Keratinocyte (primary cell): ENCODE results near the gene ESF1. TPM values are rescaled to one million over a fixed set of nuclear protein-coding genes. Genes with fewer than 3 reads are reported as not detected.

Experiments
- DNase-seq: peaks from one replicate; pipeline ENCODE4 v3.0.0-alpha.2; 2011; ENCODE audit warnings: low read depth, missing footprints, low spot score
- FAIRE-seq: peaks from 2 replicates; lab custom pipeline; 2011; peaks lifted over from hg19 to GRCh38; lab: Jason Lieb, UNC
- H2AFZ ChIP-seq: 2 replicates; pipeline ENCODE4 v1.6.0; 2012; ENCODE audit warnings: low read length, control low read depth, inconsistent platforms; ENCODE audit not compliant: control insufficient read depth
- H3K27ac ChIP-seq: 2 replicates; pipeline ENCODE4 v1.5.1; 2011; ENCODE audit warnings: low read length; ENCODE audit not compliant: control insufficient read depth, insufficient read depth
- H3K27me3 ChIP-seq: 3 replicates; pipeline ENCODE4 v1.6.0; 2011; ENCODE audit warnings: low read length; ENCODE audit not compliant: control insufficient read depth, insufficient read depth; ENCODE audit errors: extremely low read depth
- H3K36me3 ChIP-seq, 2 experiments: 2 replicates in 1 of 2; 3 replicates in 1 of 2; pipeline ENCODE4 v1.5.1; 2011; ENCODE audit warnings: low read length in 2 of 2, mild to moderate bottlenecking in 1 of 2; ENCODE audit not compliant: control insufficient read depth in 2 of 2, insufficient read depth in 2 of 2; ENCODE audit errors: extremely low read depth in 1 of 2
- H3K4me1 ChIP-seq: 3 replicates; pipeline ENCODE4 v1.5.1; 2011; ENCODE audit warnings: low read length; ENCODE audit not compliant: control insufficient read depth, insufficient read depth; ENCODE audit errors: extremely low read depth
- H3K4me2 ChIP-seq: 3 replicates; pipeline ENCODE4 v1.6.0; 2011; ENCODE audit warnings: low read depth, low read length; ENCODE audit not compliant: control insufficient read depth, insufficient read depth; ENCODE audit errors: extremely low read depth
- H3K4me3 ChIP-seq, 3 experiments: fragments of 200-600 bp in 1 of 3; sonication (generic) in 1 of 3; 2 replicates in 2 of 3; 3 replicates in 1 of 3; pipeline ENCODE4 v1.5.1; 2011 to 2016; ENCODE audit warnings: low read length in 3 of 3, mild to moderate bottlenecking in 3 of 3, control low read depth in 2 of 3, inconsistent platforms in 1 of 3, low read depth in 1 of 3, mixed read lengths in 1 of 3, mixed run types in 1 of 3, moderate library complexity in 1 of 3; ENCODE audit not compliant: control insufficient read depth in 2 of 3, insufficient read depth in 2 of 3; ENCODE audit errors: extremely low read depth in 1 of 3
- H3K79me2 ChIP-seq: 2 replicates; pipeline ENCODE4 v1.6.0; 2012; ENCODE audit warnings: low read length; ENCODE audit not compliant: control insufficient read depth, insufficient read depth
- H3K9ac ChIP-seq: 3 replicates; pipeline ENCODE4 v1.6.0; 2011; ENCODE audit warnings: low read length; ENCODE audit not compliant: control insufficient read depth, insufficient read depth; ENCODE audit errors: extremely low read depth
- H3K9me1 ChIP-seq: 3 replicates; pipeline ENCODE4 v1.6.0; 2011; ENCODE audit warnings: low read length; ENCODE audit not compliant: control insufficient read depth, insufficient read depth; ENCODE audit errors: extremely low read depth
- H3K9me3 ChIP-seq: 2 replicates; pipeline ENCODE4 v1.5.1; 2012; ENCODE audit warnings: low read depth, low read length; ENCODE audit not compliant: control insufficient read depth
- H4K20me1 ChIP-seq: 3 replicates; pipeline ENCODE4 v1.6.0; 2011; ENCODE audit warnings: low read length; ENCODE audit not compliant: control insufficient read depth, insufficient read depth; ENCODE audit errors: extremely low read depth
- EZH2 ChIP-seq: IDR thresholded peaks from one replicate; pipeline ENCODE4 v1.6.1; 2012; ENCODE audit warnings: inconsistent platforms, mild to moderate bottlenecking, low read length, moderate library complexity
- dilution Hi-C: fragments of 300-500 bp; cut with MboI; formaldehyde crosslinking; loops from one replicate; pipeline ENCODE4 v1.7.0; 2020; ENCODE audit warnings: low sequenced_read_pairs; ENCODE audit not compliant: extremely low pct_ligation_motif_present
- polyA plus RNA-seq, 5 experiments: library from polyadenylated mRNA; depleted of rRNA in 3 of 5; stranded (reverse) in 3 of 5; stranded (forward) in 1 of 5; unstranded in 1 of 5; fragments of >200 nt; gene quantifications; 1 replicate in 1 of 5; 2 replicates in 3 of 5; 3 replicates in 1 of 5; pipeline versions ENCODE4 v1.2.1 to v1.2.3, GENCODE V29; 2011 to 2012; ENCODE audit warnings: missing spikeins in 2 of 5, low read depth in 1 of 5, low replicate concordance in 1 of 5
- TF ChIP-seq, protein P1 (sequence below), 3 experiments: IDR thresholded peaks in 1 of 3; conservative IDR thresholded peaks in 1 of 3; optimal IDR thresholded peaks in 1 of 3; 2 replicates in 2 of 3; 3 replicates in 1 of 3; pipeline versions ENCODE3 to v1.5.1; 2011; ENCODE audit warnings: low read length in 3 of 3, mild to moderate bottlenecking in 3 of 3, moderate library complexity in 2 of 3, control low read depth in 1 of 3, inconsistent platforms in 1 of 3; ENCODE audit not compliant: insufficient read depth in 2 of 3; ENCODE audit errors: extremely low read depth in 1 of 3

ESF1 gene
- polyA plus RNA-seq, 1 donor (not counting 4 experiments of a cell fraction or from before 2014, with no cell fraction given), result 10.8 TPM

DNA sequence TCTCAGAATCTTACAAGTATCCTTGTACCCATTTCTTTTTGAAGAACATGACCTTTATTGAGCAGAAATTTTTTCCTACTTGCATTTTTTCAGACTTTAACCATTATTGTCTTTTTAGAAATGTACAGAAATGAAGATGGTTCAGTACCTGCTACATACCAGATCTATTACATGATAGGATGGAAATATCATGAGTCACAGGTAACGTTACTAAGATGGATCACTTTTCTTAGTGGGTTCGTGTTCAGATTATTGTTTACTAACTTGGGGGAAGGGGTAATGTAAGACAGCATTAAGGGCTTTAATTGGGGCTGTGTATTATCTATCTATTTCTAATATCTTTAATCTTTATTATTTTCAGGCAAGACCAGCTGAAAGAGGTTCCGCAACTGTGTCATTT, 32.0 kb upstream of the ESF1 start:
- Histone ChIP-seq H3K79me2 (no peaks in the 10 kb centered on the region), H3K4me3 (no peak overlapping the region), H3K27ac (no peak overlapping the region), H2AFZ (no peak overlapping the region), H4K20me1 (no peaks in the 10 kb centered on the region), H3K4me2 (no peak overlapping the region), H3K9me1 (no peaks in the 10 kb centered on the region), H3K4me1 (no peaks in the 10 kb centered on the region), H3K9me3 (no peaks in the 10 kb centered on the region), H3K27me3 (no peaks in the 10 kb centered on the region), H3K36me3 (peaks cover 10 to 13% of the 10 kb centered on the region in 2 experiments), H3K9ac (no peak overlapping the region)
- TF ChIP-seq, protein P1, sequence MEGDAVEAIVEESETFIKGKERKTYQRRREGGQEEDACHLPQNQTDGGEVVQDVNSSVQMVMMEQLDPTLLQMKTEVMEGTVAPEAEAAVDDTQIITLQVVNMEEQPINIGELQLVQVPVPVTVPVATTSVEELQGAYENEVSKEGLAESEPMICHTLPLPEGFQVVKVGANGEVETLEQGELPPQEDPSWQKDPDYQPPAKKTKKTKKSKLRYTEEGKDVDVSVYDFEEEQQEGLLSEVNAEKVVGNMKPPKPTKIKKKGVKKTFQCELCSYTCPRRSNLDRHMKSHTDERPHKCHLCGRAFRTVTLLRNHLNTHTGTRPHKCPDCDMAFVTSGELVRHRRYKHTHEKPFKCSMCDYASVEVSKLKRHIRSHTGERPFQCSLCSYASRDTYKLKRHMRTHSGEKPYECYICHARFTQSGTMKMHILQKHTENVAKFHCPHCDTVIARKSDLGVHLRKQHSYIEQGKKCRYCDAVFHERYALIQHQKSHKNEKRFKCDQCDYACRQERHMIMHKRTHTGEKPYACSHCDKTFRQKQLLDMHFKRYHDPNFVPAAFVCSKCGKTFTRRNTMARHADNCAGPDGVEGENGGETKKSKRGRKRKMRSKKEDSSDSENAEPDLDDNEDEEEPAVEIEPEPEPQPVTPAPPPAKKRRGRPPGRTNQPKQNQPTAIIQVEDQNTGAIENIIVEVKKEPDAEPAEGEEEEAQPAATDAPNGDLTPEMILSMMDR (optimal IDR thresholded peaks at IDR 0.05 in 1 of 3, IDR thresholded peaks at IDR 0.05 in 1 of 3, conservative IDR thresholded peaks at IDR 0.05 in 1 of 3; ENCODE audit: extremely low read depth in 1 of 3, insufficient read depth in 2 of 3, low read length in 3 of 3), result no peak
- no peak for TF ChIP-seq EZH2
- DNase-seq (no peak), FAIRE-seq (no peak)
- dilution Hi-C loops, result no loop called here

DNA sequence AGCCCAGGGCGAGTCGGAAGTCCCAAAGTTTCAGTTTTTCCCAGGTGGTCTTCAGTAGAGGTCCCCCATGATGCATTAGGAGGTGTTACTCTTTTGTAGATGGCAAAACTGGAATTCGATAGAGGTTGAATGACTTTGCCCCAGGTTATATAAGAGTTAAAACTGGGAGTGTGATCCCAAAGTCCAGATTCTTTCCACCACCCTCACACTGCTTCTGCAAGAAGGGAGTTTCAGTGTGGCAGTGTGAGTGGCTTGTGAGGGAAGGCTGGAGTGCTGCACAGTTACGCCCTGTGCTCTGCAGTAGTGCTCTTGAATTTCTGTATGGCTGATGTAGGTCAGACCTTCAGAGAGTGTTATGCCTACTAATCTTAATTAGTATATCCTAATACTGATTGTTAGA, 30.0 kb upstream of the ESF1 start:
- no peak overlapping the region for H3K9ac ChIP-seq
- DNase-seq (no peak), FAIRE-seq (no peak)
- no peaks in the 10 kb centered on the region for H3K79me2 ChIP-seq
- H3K9me1 ChIP-seq, result no peaks in the 10 kb centered on the region
- peaks cover 18 to 19% of the 10 kb centered on the region in 2 experiments for H3K36me3 ChIP-seq
- TF ChIP-seq, protein P1 (optimal IDR thresholded peaks at IDR 0.05 in 1 of 3, IDR thresholded peaks at IDR 0.05 in 1 of 3, conservative IDR thresholded peaks at IDR 0.05 in 1 of 3; ENCODE audit: extremely low read depth in 1 of 3, insufficient read depth in 2 of 3, low read length in 3 of 3), result no peak
- no peak for TF ChIP-seq EZH2
- no peak overlapping the region for H2AFZ ChIP-seq
- no peak overlapping the region for H3K27ac ChIP-seq
- H3K4me2 ChIP-seq, result no peak overlapping the region
- H3K4me3 ChIP-seq, result no peak overlapping the region
- H3K27me3 ChIP-seq, result no peaks in the 10 kb centered on the region
- no peaks in the 10 kb centered on the region for H3K4me1 ChIP-seq
- dilution Hi-C loops, result no loop called here
- H4K20me1 ChIP-seq, result no peaks in the 10 kb centered on the region
- H3K9me3 ChIP-seq, result no peaks in the 10 kb centered on the region
